Right cardiac atrium (tissue), 5 donors: ENCODE data around the gene MPP2. TPM values are rescaled to one million over a fixed set of nuclear protein-coding genes. Genes with fewer than 3 reads are reported as not detected.

Experiments
- ATAC-seq, 2 donors: fragments of 200-7000 bp; cut with Tn5 transposase; one replicate each; pipeline versions ENCODE4 v1.8.0 to v1.9.1; 2020; ENCODE audit warnings: moderate library complexity in 2 of 2, mild to moderate bottlenecking in 1 of 2
- DNase-seq, 3 donors: peaks; one replicate each; pipeline ENCODE4 v3.0.0-alpha.2; 2020
- H3K27ac ChIP-seq: one replicate; pipeline ENCODE4 v1.5.1; 2013; ENCODE audit warnings: mild to moderate bottlenecking, low read length, control low read depth, moderate library complexity
- H3K27me3 ChIP-seq: one replicate; pipeline ENCODE4 v1.6.1; 2013; ENCODE audit not compliant: control insufficient read depth, insufficient read depth
- H3K4me1 ChIP-seq: one replicate; pipeline ENCODE4 v1.6.1; 2013; ENCODE audit warnings: low read length; ENCODE audit not compliant: control insufficient read depth, insufficient read depth
- H3K4me3 ChIP-seq: one replicate; pipeline ENCODE4 v1.5.1; 2013; ENCODE audit warnings: low read length, control low read depth
- H3K9me3 ChIP-seq: one replicate; pipeline ENCODE4 v1.6.1; 2013; ENCODE audit warnings: low read length; ENCODE audit not compliant: control insufficient read depth
- WGBS: extraction: QIAGEN DNeasy Blood & Tissue Kit; methylation state at CpG from one replicate; pipeline ENCODE4 v1.1.7; 2013; 5-methylcytosine and 5-hydroxymethylcytosine counted together
- intact Hi-C, 4 donors: fragments of 100-400 bp; cut with DNase I; formaldehyde crosslinking; loops; one replicate each; pipeline versions ENCODE4 v1.11.0 to v1.14.0; 2022 to 2023
- polyA plus RNA-seq: library from polyadenylated mRNA; stranded (reverse); fragments of 200-250 nt; gene quantifications from one replicate; pipeline ENCODE4 v1.2.3, GENCODE V29; 2013
- total RNA-seq, 4 donors: library from RNA; stranded (reverse); fragmentation: NEBNext Ultra II Directional; extraction: Animal tissue kit (Norgen Biotek cat#: 25700); gene quantifications; one replicate each; pipeline ENCODE4 v1.2.1, GENCODE V29; 2021
- donor health status: healthy with polysubstance abuse.
- donor health status: DM: no; HTN: yes; CAD: no.
- donor health status: DM: no; HTN: no; CAD: no.
- donor health status: DM: no; HTN: yes; CAD: no; lungs with severe emphysema.
- donor health status: DM: yes; HTN: yes; CAD: no.

MPP2 gene
- total and polyA plus RNA-seq, 5 donors, result 8.7 to 20.7 (median 15.1) TPM

DNA sequence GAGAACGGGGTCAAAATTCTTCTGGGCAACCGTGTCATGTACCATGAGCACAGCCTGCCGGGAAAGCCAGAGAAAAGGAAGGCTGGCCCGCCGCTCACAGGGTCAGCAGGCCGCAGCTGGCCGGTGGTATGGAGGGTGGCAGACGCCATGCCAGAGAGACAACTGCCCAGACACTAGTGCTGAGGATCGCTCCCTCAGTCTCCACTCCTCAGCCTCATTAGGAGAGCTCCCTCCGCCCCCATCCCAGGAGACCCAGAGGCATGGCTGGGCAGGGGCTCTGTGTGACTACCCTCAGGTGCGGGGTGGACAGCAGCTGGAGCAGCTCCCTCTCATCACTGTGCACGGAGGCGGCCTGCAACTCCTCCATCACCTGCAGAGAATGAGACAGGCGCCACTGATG lies 77.6 kb downstream of the MPP2 start:
- no peak overlapping the region for H3K4me3 ChIP-seq
- WGBS, result 80% methylated on average over 14 of the region's 14 CpGs
- no peak for DNase-seq
- no peaks in the 10 kb centered on the region for H3K27me3 ChIP-seq
- H3K4me1 ChIP-seq, result no peaks in the 10 kb centered on the region
- intact Hi-C loops, result loop anchor here in 1 of 4 donors (5.0 kb wide), 1 partner anchor 52 kb away; the partner anchor contains the start of gene DUSP3
- H3K27ac ChIP-seq, result peak overlapping the region; percentile 73
- no peak for ATAC-seq
- no peaks in the 10 kb centered on the region for H3K9me3 ChIP-seq

DNA sequence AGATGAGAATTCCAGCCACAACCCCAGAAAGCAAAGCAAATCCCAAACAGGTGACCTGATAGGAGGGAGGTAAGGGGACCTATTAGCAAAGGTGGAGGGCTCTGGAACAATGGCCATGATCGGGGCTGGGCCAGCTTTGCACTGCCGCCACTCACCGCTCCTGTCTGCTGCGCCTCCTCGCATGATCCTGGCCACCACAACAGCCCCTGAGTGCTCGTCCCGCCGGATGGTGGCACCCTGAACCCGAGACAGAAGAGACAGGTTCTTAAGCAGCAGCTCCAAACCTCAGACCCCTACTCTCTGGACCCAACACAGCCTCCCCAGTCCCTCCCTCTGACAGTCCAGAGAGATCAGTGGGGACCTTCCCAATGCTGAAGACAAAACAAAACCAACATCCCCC lies 79.7 kb downstream of the MPP2 start:
- 90% methylated on average over 9 of the region's 9 CpGs for WGBS
- intact Hi-C loops, result no loop called here
- DNase-seq, result no peak
- no peak overlapping the region for H3K4me3 ChIP-seq
- no peak for ATAC-seq
- peaks cover 8% of the 10 kb centered on the region for H3K4me1 ChIP-seq
- peak overlapping the region; percentile 64 for H3K27ac ChIP-seq
- no peaks in the 10 kb centered on the region for H3K27me3 ChIP-seq
- no peaks in the 10 kb centered on the region for H3K9me3 ChIP-seq

DNA sequence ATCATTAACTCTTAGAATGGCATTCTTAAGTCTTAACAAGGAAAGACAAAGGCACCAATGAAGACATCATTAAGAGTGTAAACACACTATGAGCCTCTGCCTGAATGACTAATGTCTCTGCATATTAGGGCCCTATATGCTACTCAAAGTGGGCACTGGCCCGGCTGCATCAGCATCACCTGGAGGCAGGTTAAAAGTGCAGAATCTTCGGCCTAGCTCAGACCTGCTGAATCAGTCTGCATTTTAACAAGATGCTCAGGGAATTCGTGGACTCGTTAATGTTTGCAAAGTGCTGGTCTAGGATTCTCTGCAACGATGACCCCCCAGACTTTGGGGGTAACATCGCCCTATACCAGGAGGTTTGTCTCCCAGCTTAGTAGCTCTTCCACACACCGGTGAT lies 81.1 kb downstream of the MPP2 start:
- intact Hi-C loops, result no loop called here
- H3K4me3 ChIP-seq, result no peak overlapping the region
- DNase-seq, result no peak
- H3K27ac ChIP-seq, result peak overlapping the region; percentile 27
- no peaks in the 10 kb centered on the region for H3K27me3 ChIP-seq
- WGBS, result 93% methylated on average over 7 of the region's 7 CpGs
- H3K4me1 ChIP-seq, result peaks cover 10% of the 10 kb centered on the region
- no peaks in the 10 kb centered on the region for H3K9me3 ChIP-seq
- no peak for ATAC-seq

DNA sequence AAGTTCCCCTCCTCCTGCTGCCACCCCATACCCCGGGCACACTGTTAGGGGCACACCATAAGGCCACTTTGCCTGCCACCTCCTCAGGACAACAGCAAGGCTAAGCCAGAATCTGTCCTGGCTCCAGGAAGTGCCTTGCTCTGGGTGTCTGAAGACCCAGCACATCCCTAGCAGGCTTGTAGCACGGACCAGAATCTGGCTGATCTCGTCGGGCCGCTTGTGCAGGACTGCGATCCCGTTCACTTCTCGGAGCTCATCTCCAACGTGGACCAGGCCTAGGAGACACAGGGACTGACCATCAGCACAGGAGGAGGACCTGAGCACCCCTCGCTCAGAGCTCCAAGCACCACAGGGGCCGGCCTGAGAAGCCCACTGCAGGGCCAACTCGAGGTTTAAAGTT lies 81.8 kb downstream of the MPP2 start:
- peaks cover 13% of the 10 kb centered on the region for H3K4me1 ChIP-seq
- H3K9me3 ChIP-seq, result no peaks in the 10 kb centered on the region
- H3K27ac ChIP-seq, result peak overlapping the region; percentile 47
- H3K4me3 ChIP-seq, result no peak overlapping the region
- ATAC-seq, result no peak
- 92% methylated on average over 12 of the region's 12 CpGs for WGBS
- intact Hi-C loops, result no loop called here
- H3K27me3 ChIP-seq, result no peaks in the 10 kb centered on the region
- DNase-seq, result no peak

Other genes with a start within 250 kb of the MPP2 start
- 10 to 100 TPM in 2 of 4 donors, 1 to 10 TPM in 2; 4.2 to 16.8 (median 7.6) TPM for gene MEOX1, start 245.6 kb downstream of the MPP2 start, total RNA-seq
- 11.2 TPM for gene MEOX1, start 245.6 kb downstream of the MPP2 start, polyA plus RNA-seq
- gene SOST, start 148.7 kb downstream of the MPP2 start, total RNA-seq, result 1 to 10 TPM in 1 of 4 donors, under 1 TPM in 2, not detected in 1; 0.29 to 2.0 (median 0.34) TPM
- 1.6 TPM for gene SOST, start 148.7 kb downstream of the MPP2 start, polyA plus RNA-seq
- gene DUSP3, start 128.6 kb downstream of the MPP2 start, total RNA-seq, result 100 to 1,000 TPM; 144 to 180 (median 154) TPM
- gene DUSP3, start 128.6 kb downstream of the MPP2 start, polyA plus RNA-seq, result 137 TPM
- under 1 TPM in 1 of 4 donors, not detected in 3; 0.28 TPM for gene CFAP97D1, start 127.1 kb downstream of the MPP2 start, total RNA-seq
- 0.02 TPM for gene CFAP97D1, start 127.1 kb downstream of the MPP2 start, polyA plus RNA-seq
- 10 to 100 TPM; 42.1 to 77.4 (median 61.5) TPM for gene MPP3, start 74.4 kb downstream of the MPP2 start, total RNA-seq
- gene MPP3, start 74.4 kb downstream of the MPP2 start, polyA plus RNA-seq, result 46.1 TPM
- gene CD300LG, start 60.4 kb downstream of the MPP2 start, total RNA-seq, result 10 to 100 TPM in 3 of 4 donors, 1 to 10 TPM in 1; 3.8 to 29.2 (median 10.9) TPM
- 20.8 TPM for gene CD300LG, start 60.4 kb downstream of the MPP2 start, polyA plus RNA-seq
- gene PPY, start 34.9 kb upstream of the MPP2 start, total RNA-seq, result not detected
- gene PPY, start 34.9 kb upstream of the MPP2 start, polyA plus RNA-seq, result not detected
- gene PYY, start 46.4 kb upstream of the MPP2 start, total RNA-seq, result not detected
- gene PYY, start 46.4 kb upstream of the MPP2 start, polyA plus RNA-seq, result not detected
- 1 to 10 TPM; 1.2 to 4.0 (median 2.3) TPM for gene NAGS, start 97.1 kb upstream of the MPP2 start, total RNA-seq
- gene NAGS, start 97.1 kb upstream of the MPP2 start, polyA plus RNA-seq, result 1.8 TPM
- gene TMEM101, start 107.4 kb upstream of the MPP2 start, total RNA-seq, result 10 to 100 TPM; 13.7 to 21.1 (median 19.3) TPM
- gene TMEM101, start 107.4 kb upstream of the MPP2 start, polyA plus RNA-seq, result 19.8 TPM
- 10 to 100 TPM; 44.5 to 54.9 (median 49.3) TPM for gene LSM12, start 159.1 kb upstream of the MPP2 start, total RNA-seq
- gene LSM12, start 159.1 kb upstream of the MPP2 start, polyA plus RNA-seq, result 35.0 TPM
- gene G6PC3, start 163.2 kb upstream of the MPP2 start, total RNA-seq, result 10 to 100 TPM; 31.9 to 46.9 (median 38.5) TPM
- 71.4 TPM for gene G6PC3, start 163.2 kb upstream of the MPP2 start, polyA plus RNA-seq
- 10 to 100 TPM; 47.9 to 89.2 (median 74.4) TPM for gene HDAC5, start 216.1 kb upstream of the MPP2 start, total RNA-seq
- 72.4 TPM for gene HDAC5, start 216.1 kb upstream of the MPP2 start, polyA plus RNA-seq
- gene HROB, start 234.4 kb upstream of the MPP2 start, total RNA-seq, result 1 to 10 TPM in 1 of 4 donors, under 1 TPM in 3; 0.47 to 1.4 (median 0.76) TPM
- 0.38 TPM for gene HROB, start 234.4 kb upstream of the MPP2 start, polyA plus RNA-seq